NB4 (cell line): ENCODE data around the gene CYBC1.

ENCODE experiments used
- DNase-seq: peaks from one replicate; pipeline ENCODE4 v3.0.0; 2010; ENCODE audit warnings: low read depth
- H3K4me3 ChIP-seq: one replicate; pipeline ENCODE4 v1.5.1; 2011; ENCODE audit warnings: mild to moderate bottlenecking, low read depth, low read length, moderate library complexity
- MYC ChIP-seq: IDR thresholded peaks from 2 replicates; pipeline ENCODE4 v1.6.1; 2011; ENCODE audit warnings: low read depth, low read length
- POLR2A ChIP-seq: IDR thresholded peaks from 2 replicates; pipeline ENCODE4 v1.6.1; 2011; ENCODE audit warnings: mild to moderate bottlenecking; ENCODE audit not compliant: insufficient read length; ENCODE audit errors: extremely low read depth
- TF ChIP-seq, protein P1 (sequence below): IDR thresholded peaks from one replicate; pipeline ENCODE4 v1.5.1; 2012; ENCODE audit warnings: low read depth, low read length
- TF ChIP-seq, protein P2 (sequence below): IDR thresholded peaks from 2 replicates; pipeline ENCODE4 v1.6.1; 2011; ENCODE audit warnings: low read depth, low read length

Gene CYBC1

GRCh38 chr17:82432017-82432416, 18.5 kb downstream of the CYBC1 start:
- H3K4me3 ChIP-seq: no peak overlapping the region
- TF ChIP-seq, protein P1, sequence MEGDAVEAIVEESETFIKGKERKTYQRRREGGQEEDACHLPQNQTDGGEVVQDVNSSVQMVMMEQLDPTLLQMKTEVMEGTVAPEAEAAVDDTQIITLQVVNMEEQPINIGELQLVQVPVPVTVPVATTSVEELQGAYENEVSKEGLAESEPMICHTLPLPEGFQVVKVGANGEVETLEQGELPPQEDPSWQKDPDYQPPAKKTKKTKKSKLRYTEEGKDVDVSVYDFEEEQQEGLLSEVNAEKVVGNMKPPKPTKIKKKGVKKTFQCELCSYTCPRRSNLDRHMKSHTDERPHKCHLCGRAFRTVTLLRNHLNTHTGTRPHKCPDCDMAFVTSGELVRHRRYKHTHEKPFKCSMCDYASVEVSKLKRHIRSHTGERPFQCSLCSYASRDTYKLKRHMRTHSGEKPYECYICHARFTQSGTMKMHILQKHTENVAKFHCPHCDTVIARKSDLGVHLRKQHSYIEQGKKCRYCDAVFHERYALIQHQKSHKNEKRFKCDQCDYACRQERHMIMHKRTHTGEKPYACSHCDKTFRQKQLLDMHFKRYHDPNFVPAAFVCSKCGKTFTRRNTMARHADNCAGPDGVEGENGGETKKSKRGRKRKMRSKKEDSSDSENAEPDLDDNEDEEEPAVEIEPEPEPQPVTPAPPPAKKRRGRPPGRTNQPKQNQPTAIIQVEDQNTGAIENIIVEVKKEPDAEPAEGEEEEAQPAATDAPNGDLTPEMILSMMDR: no peak
- TF ChIP-seq, protein P2, sequence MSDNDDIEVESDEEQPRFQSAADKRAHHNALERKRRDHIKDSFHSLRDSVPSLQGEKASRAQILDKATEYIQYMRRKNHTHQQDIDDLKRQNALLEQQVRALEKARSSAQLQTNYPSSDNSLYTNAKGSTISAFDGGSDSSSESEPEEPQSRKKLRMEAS: no peak
- no peak for TF ChIP-seq MYC
- no peak for TF ChIP-seq POLR2A
- no peak for DNase-seq

DNA sequence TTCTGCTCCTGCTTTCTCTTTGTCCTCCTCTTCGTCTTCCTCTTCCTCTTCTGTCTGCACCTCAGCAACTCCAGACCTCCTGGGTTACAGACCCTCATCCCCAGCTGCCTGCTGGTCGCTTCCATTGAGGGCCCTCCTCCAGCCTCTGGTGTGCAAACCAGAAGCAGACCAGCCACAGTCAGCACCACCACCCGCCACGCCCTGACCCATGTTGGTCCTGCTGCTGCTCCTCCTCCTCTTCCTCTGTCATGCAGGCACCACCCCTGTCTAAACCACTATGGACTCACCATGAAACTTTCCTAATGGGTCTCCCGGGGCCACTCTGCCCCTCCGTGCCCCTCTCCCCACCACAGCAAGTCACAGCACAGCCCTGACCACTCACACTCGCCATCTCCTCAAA, 20.7 kb downstream of the CYBC1 start:
- H3K4me3 ChIP-seq: no peak overlapping the region
- DNase-seq: no peak
- TF ChIP-seq, protein P1: no peak
- TF ChIP-seq POLR2A: no peak
- TF ChIP-seq, protein P2: no peak
- TF ChIP-seq MYC: no peak

DNA sequence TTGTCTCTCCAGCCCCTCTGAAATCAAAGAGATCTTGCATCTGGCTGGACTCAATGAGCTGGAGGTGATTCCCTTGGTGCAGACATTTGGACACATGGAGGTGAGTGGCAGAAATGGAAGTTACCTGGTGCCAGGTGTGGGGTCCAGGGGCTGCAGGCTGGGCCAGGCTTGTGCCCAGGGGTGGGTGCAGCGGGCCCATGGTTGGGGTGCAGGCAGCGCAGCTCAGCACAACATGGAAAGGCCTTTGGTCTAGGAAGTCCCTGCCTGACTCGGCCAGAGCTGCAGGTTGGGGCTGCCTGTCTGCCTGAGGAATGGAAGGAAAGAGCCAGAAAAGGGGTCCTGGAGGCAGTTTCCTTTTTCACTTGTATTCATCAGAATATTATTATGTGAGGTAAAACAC, 22.0 kb downstream of the CYBC1 start:
- TF ChIP-seq, protein P2: no peak
- TF ChIP-seq, protein P1: no peak
- TF ChIP-seq MYC (no peak), POLR2A (no peak)
- DNase-seq: no peak
- H3K4me3 ChIP-seq: no peak overlapping the region

DNA sequence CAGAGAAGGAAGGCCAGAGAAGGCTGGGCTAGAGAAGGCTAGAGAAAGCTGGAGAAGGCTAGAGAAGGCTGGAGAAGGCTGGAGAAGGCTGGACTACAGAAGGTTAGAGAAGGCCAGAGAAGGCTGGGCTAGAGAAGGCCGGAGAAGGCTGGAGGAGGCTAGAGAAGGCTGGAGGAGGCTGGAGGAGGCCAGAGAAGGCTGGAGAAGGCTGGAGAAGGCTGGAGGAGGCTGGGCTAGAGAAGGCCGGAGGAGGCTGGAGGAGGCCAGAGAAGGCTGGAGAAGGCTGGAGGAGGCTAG, 25.7 kb downstream of the CYBC1 start:
- H3K4me3 ChIP-seq: no peak overlapping the region
- TF ChIP-seq, protein P2: no peak
- TF ChIP-seq POLR2A: no peak
- TF ChIP-seq, protein P1: no peak
- TF ChIP-seq MYC: no peak
- no peak for DNase-seq

- H3K4me3 ChIP-seq: no peak overlapping the region
- DNase-seq: peak; percentile 72
- TF ChIP-seq, protein P1: peak; percentile 90
- TF ChIP-seq, protein P2: no peak
- TF ChIP-seq MYC: no peak
- no peak for TF ChIP-seq POLR2A
These were observed 26.3 kb downstream of the CYBC1 start for GRCh38 chr17:82424001-82424862.

DNA sequence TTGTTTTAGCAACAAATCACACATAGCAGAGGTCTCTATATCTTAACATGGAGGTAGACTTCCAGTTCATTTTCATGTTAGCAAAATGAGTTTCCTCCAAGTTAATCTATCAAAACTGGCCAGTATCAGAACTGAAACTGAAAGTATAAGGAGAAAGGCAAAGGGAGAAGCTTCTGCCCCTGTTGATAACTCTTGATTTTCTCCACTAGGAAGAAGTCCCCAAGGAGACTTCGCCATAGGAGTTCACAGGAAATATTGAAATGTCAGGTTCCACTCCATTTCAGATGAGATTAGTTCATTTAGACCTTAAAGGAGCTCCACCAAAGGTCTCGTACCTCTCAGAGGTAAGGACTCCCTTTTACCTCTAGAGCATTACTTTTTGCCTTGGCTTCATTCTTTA, 31.0 kb downstream of the CYBC1 start:
- H3K4me3 ChIP-seq: peak overlapping the region; percentile 77
- no peak for DNase-seq
- TF ChIP-seq POLR2A: no peak
- TF ChIP-seq, protein P2: no peak
- TF ChIP-seq, protein P1: no peak
- no peak for TF ChIP-seq MYC
